Astrocyte of the hippocampus (primary cell): ENCODE results near the gene TMEM178B.
"Not testable (repeated sequence)": the region's sequence is repeated elsewhere in the genome, so short reads cannot be mapped to it uniquely, and the experiment has no call there.

Source experiments
- DNase-seq: peaks from one replicate; pipeline ENCODE4 v3.0.0; 2011; ENCODE audit warnings: low read depth, low spot score

TMEM178B gene

DNA sequence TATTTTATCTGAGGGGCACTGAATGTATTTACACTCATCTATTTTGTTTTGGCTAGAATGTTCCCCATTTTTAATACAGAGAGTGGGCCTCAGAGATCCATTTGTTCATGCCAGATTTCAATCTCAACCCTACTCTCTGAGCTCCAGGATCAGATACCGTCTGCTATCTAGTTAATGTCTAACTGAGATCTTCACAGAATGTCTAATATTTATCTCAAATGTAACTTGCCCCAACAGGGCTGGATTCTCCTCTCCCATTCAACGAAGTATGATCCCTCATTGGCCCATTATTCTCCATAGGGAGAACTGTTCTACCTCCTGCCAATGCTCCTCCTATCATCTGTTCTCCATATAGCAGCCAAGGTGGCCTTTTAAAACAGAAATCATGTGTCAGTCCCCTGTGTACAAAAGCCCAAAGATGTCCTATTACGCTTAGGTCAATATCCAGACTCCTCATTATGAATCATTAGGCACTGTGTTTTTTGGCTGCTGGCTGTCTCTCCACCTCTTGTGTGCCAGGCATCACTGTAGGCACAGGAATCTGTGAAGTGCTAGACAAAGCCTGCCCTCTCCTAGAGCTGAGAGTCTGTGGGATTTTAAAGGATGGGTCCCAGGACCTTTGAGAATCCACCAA is 308.0 kb downstream of the TMEM178B start:
- peak; percentile 19 for DNase-seq

DNA sequence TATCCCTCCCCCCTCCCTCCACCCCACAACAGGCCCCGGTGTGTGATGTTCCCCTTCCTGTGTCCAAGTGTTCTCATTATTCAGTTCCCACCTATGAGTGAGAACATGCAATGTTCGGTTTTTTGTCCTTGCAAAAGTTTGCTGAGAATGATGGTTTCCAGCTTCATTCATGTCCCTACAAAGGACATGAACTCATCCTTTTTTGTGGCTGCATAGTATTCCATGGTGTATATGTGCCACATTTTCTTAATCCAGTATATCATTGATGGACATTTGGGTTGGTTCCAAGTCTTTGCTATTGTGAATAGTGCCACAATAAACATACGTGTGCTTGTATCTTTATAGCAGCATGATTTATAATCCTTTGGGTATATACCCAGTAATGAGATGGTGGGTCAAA is 309.5 kb downstream of the TMEM178B start:
- DNase-seq = not testable (repeated sequence)

DNA sequence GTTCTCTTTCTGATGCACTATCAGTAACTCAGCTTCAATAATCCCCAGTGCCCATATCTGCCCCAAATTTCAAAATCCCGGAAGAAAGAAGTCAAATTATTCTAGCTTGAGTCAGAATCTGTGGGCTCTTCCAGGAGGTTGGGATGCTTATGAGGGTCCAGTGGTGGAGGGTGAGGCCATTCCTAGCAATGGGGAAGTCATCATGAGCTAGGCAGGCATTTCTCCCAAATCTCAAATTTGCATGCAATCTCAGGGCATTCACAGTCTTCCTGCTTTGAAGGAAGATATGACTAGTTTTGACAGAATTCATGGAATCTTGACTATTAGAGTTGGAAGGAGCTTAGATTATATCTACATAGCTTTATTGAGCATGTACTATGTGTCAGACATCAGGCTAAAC is 313.0 kb downstream of the TMEM178B start:
- DNase-seq = no peak

DNA sequence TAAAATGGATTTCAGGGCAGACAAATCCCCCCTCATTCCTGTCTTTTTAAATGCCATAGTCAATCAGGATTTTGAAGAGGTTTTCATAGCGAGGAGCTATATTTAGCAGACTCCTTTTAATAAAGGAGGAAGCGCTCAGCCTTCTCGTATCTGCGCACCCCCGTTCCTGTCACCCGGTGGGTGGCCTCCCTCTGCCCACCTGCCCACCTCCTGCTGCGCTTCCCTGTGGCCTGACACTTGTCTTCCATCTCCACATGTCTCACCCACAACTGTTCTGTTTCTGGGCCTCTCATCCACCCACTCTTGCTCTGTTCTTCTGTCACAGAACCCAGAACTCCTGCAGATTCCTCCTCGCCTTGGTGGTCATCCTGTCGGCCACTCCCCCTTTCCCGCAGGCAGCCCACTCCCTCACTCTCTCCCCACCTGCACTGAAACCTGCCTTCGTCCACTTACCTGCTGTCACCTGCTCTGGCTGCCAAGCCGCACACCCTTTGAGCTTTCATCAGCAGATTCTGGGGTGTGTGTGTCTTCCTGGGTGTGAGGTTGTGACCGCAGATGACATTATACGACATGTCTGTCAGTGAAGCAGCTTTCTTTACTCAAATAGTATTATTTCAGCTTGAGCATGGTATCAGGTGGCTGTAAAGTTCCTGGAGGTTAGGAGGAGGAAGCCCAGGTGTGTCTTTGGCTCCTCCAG is 313.8 kb downstream of the TMEM178B start:
- DNase-seq = no peak

DNA sequence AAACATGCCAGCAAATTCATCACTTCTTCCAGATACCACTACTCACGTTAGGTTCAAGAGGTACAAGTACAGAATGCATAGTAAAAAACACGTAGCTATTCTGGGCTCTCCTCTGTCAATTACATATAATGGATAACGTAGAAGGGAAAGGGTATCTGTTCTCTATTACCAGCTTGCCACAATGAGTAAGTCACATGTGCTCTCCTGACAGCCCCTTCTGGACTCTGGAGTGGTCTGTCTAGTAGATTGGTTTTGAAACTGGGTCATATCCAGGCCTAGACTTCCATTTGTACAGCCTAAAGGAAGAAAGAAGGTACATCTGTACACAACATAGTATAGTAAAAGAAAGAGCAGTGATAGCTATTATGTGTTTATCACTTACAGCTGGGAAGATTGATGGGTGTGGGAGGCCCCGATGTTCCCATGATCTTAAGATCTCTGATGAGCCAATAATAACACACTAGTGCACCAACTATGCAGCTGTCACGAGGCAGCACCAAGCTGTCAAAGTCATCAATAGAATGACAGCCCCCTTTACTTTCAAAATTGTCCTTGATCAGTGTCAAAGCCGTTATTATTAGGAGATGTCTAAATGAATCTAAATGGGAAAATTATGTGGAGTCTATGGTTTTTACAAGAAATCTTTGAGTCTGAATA is 315.4 kb downstream of the TMEM178B start:
- DNase-seq = no peak

DNA sequence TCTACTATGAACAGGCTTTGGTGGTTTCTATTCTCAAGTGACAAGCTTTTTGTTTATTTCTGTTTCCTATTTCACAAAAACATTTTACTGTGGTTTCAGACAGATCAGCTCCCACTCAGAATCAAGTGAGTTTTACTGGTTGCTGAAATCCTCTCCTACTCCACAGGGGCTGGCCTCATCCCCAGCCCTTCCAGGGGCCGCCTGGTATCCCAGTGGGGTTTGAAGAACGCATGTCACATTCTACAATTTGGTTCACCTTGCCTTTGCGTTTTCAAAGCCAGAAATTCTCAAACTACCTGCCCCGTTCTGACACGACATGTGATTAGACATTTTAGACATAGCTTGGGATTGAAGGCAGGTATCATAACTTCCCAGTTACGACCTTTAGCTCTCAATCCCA is 316.5 kb downstream of the TMEM178B start:
- DNase-seq = no peak

DNA sequence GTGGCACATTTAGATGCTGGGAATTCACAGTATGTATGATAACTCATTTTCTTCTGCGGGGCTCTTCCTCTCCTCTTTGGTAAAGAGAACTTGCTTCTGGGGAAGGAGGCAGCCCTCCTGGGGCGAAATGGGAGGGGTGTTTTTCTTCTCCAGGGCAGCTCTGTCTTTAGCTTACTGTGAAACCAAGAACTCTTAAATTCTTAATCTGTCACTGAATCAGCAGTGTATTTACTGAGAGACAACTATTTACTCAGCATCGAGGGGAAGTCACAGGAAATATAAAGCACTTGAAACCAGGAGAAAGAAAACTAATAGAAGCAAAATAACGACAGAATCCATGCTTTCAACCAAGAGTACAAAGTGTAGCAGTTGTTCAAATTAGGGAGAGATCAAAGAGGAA is 319.2 kb downstream of the TMEM178B start:
- DNase-seq = no peak

DNA sequence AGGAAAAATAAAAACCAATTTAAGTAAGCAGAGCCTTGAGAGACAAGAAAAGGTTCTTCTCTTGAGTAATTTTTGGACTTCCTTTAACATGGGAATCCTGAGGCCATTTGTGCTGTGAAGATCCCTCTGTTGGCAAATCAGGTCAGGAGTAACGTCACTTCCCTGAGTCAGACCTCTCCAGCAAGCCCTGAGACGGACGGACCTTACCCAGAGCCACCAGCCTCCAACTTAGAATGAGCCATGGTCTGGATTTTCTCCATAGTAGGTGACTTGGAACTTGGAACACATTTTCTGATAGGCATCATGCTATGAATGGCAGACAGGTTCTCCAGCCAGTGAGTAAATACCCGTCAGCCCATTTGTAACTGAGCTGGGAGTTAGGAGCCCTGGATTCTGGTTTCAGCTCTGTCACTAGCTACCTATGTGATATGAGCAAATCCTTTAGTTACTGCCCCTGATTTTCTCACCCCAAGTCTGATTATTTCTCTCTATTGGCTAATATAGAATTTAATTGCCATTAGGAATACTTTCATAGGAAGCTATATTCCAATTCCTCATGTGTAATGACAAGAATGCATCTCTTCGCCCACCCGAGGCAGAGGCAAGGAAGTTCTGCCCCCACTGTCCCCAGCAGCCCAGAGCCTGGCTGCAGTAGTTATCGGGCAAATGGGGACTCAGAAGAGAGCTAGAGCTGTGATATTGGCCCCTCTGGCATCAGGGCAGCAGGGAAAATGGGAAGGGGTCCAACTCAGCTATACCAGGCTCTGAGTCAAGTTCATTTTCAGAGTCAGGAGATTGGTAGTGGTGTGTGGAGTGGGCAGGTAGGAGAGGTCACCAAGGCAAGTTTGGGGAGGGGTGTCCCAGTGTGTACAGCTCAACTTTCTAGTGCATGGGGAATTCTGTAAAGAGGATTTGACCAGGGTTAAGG is 323.6 kb downstream of the TMEM178B start:
- DNase-seq = no peak

DNA sequence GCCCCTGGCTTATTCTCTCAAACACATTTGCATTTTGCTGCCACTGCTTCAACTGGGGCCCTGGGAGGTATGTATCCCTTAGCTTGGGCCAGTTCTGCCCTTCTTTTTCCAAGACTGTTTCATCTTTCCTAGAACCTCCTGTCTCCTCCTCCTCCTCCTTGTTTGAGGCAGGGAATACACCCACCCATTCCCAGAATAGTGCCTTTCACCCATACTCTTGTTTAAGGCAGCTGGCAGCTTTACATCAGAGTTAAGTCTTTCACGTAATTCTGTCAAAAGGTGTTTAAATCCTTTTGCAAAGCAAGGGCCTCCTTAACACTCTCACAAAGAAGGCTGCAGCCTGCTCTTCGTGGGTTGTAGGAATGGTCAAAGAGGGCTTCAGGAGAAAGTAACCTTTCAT is 326.5 kb downstream of the TMEM178B start:
- DNase-seq = no peak

DNA sequence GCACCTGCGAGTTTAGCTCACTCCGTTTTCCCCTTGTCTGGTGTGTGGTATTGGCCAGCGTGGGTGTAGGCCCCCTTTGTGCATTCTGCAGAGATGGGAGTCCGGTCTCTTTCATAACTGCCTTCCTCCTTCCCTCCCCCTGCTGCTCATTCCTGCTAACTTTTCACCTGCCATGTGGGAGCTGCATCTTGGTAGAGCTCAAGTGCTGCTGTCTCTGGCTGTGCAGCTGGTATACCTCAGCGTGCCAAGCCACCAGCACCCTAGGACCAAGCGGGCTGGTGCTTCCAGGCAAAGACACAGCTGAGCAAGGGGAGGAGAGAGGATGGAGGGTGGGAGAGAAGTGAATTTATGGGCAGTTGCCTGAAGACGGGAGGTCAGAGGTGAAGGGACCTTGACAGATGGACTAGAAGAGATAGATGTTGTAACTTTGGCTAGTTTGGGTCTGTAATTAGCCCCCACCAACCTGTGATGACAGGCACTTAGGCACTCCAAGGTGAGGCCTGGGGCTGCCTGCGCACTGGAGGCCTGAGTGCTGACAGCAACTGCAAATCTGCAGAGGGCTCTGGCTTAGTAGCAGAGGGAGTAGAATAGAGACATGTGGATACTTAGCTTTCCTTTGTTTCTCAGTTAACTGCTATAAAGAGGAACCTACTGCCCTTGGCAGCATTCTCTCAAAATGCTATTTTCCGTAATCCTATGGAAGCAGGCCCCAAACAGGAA is 328.6 kb downstream of the TMEM178B start:
- no peak for DNase-seq

DNA sequence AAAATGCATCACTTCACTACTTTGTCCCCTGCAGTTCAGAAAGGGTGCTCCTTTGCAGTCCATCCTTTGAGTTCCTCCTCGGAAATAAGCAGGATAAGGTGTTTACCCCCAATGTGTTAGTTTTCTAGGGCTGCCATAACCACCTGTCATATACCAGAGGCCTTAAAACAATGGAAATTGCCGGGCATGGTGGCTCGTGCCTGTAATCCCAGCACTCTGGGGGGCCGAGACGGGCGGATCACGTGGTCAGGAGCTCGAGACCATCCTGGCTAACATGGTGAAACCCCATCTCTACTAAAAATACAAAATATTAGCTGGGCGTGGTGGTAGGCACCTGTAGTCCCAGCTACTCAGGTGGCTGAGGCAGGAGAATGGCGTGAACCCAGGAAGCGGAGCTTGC is 330.0 kb downstream of the TMEM178B start:
- not testable (repeated sequence) for DNase-seq

DNA sequence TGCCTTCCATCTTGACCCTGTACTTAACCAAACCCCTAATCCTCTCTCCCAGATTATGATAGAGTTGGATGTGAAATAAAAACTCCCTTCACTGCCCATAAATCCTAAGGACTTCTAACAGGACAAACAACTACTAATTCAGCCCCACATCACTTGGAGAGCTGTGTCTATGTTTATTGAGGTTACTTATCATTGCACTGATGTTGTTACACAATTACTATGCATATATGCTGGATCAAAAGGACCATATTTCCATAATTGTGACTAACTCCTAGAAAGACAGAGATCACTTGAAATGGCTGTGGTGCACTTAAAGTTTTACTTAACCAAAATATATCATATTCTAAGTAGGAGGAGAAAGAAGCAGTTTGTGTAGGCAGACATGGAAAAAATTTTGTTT is 332.5 kb downstream of the TMEM178B start:
- DNase-seq = no peak

DNA sequence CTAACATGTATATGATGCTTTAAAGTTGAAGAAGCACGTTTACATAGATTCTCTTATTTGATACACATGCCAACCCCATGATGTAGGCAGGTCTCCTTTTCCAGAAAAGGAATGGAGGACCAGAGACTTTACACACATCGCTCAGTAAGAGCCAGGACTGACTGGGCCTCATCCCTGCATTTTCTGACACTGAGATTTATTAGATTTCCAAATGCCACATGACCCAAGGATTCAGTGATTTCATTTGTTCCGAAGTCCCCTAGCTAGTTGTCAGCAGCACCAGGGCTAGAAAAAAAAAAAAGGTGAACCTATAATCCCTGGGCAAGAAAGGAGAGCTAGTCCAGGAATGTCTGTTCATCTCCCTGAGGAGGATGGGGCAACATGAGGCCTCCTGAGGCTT is 334.0 kb downstream of the TMEM178B start:
- no peak for DNase-seq

DNA sequence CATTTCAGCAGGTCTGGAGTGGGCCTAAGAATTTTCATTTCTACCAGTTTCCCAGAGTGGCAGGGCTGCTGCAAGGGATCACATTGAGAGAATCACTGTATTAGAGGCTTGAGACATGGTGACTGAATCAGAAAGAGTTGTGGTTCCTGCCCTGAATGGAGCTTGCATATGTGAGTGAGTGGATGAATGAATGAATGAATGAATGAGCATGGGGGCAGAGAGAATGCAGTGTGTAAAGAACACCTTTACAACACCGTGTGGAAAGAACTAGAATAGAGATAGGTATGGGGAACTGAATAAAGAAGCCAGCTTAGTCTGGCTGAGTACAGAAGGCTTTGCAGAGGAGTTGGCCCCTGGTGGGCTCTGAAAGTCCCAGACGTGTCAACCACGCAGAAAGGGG is 334.6 kb downstream of the TMEM178B start:
- no peak for DNase-seq

DNA sequence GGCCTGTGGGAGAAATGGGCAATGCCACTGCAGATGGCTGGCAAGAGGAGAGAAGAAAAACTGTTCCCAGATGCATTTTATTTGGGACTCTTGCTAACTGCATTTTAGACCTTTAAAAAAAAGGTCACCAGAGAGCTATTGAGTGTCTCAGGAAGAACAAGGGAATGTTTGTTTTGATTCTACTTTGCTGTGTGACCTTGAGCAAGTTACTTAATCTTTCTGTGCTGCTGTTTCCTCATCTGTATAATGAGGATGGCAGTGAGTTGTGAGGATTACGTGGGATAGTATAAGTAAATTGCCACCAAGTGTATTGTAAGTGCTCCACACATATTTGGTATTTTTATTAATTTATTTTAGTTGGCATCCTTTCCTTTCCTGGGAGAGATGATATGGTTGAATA is 335.4 kb downstream of the TMEM178B start:
- no peak for DNase-seq

DNA sequence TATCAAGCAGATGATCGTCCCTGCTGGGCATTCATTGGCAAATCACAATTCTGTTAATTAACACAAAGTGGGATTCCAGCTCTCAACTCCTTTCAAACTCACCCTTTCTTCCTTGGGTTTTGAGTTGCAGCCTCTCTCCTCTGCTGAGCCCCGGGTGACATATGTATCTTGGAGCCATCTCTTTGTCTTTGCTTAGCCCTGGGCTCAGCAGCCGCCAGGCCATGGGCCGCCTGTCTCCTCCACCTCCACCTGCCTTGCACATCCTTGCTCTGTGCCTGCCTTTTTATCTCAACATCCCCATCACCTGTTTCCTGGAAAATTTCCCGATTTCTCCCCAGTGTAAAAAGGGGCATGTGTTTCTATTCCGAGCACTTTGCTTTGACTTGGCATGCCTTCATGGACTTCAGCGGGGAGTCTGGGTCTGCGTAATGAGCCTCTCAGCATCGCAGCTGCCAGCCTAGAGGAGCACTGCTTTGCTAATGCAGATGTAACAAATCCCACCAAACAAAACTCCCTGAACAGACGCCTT is 336.0 kb downstream of the TMEM178B start:
- DNase-seq = peak; percentile 25

DNA sequence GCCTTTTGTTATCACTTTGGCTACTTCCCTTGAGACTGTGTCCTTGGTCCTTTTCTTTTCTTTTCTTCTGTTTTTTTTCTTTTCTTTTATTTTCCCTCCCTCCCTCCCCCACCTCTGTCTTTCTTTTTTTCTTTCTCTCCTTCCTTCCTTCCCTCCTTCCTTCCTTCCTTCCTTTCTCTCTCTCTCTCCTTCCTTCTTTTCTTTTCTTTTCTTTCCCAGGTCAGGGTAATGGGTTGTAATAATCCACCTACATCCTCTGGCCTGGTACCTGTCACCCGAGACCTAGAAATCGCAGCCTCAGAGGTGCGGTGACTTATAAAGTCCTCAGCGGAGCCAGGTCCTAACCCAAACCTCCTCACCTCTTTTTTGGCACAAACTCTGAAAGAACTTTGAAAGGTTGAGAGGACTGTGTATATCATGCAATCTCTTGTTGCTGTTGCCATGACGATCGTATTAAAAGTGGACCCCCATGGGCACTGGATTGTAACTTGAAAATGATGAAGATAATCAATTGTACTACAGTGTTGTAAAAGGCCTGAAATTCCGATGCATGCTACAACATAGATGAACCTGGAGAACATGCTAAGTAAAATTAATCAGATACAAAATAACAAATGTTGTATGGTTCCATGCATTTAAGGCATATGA is 336.6 kb downstream of the TMEM178B start:
- DNase-seq = no peak

DNA sequence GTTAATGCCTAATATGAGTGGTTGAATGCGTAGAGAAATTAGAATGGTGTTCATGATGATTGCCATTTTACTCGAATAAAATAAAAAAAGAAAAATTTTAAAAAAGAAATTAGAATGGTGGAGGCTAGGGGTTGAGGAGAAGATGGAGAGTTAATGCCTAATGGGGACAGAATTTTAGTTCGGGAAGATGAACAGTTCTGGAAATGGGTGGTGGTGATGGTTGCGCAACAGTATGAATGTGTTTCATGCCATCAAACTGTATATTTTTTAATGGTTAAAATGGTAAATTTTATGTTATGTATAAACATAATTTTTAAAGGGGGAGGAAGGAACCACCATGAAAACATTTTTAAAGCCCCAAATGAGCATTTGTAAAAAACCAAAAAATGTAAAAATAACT is 337.3 kb downstream of the TMEM178B start:
- no peak for DNase-seq

DNA sequence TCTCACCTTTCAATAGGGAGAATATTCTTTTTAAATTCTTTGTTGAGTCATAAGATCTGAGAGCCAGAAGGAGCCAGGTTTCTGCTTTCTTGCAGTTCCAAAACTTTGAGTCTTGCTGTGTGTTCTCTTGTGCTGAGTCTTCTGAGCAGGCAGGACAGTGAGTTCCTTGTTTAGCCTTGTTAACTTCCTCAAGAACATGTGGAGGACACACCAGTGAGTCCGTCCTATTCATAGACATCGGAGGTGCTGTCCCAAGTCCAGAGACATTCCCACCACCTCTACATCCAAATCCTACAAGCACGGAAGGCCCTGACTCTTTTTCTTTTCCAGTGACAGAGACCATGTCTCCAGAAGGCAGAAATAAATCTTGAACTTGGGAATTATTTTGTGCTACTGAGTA is 342.1 kb downstream of the TMEM178B start:
- no peak for DNase-seq

DNA sequence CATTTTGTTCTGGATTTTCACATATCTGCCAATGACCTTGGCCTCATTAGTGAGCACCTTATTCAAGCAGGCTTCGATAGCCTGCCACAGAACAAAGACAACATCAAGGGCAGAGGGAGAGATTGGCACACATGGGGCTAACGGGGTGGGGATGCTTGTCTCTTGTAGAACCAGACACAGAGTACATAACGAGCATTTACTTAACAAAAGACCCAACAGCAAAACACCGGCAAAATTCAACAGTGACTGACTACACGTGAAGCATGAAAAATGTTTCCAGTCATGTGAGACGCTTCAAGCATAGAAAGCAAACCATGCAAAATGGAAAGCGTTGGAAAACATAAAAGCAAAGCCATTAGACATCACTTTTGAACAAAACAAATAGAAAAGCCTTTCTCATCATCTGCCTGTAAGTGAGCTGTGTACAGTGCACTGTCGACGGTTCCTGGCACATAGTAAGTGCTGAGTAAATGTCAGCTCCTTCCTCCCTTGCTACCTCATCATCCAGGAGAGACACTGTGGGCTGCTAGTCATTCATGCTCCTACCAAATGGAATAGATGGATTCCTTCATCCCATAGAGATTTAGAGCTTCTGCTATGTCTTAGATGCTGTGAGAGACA is 342.9 kb downstream of the TMEM178B start:
- DNase-seq = no peak
